HepG2 (cell line): Measurements from ENCODE around the gene THRA. TPM values are rescaled to one million over a fixed set of nuclear protein-coding genes. Genes with fewer than 3 reads are reported as not detected.

Experiments used
- ATAC-seq: fragments of 200-7000 bp; cut with Tn5 transposase; 3 replicates; pipeline ENCODE4 v1.9.1; 2020; ENCODE audit warnings: mild to moderate bottlenecking, moderate library complexity
- BruUV-seq: library from RNA; stranded (reverse); fragments of 400-500 nt; replicated peaks from 2 replicates; lab custom pipeline; 2021; lab: Mats Ljungman, UMichigan
- CTCF ChIA-PET: fragments of 300-600 bp; formaldehyde crosslinking; extraction: SDS; loops from one replicate; lab custom pipeline; 2021; ENCODE audit warnings: low total read pairs, inconsistent platforms, low intra/inter-chr PET ratio; lab: Yijun Ruan, JAX
- POLR2A ChIA-PET: fragments of 350-600 bp; sonication (Branson Sonifier 250); formaldehyde crosslinking; loops from one replicate; lab custom pipeline; 2020; ENCODE audit warnings: antibody characterized with exemption, inconsistent platforms; lab: Yijun Ruan, JAX
- DNase-seq: peaks from one replicate; pipeline ENCODE4 v3.0.0-alpha.2; 2015; ENCODE audit warnings: low spot score
- FAIRE-seq: peaks from 3 replicates; lab custom pipeline; 2011; peaks lifted over from hg19 to GRCh38; lab: Jason Lieb, UNC
- H2AFZ ChIP-seq: one replicate; pipeline ENCODE4 v1.6.1; 2011; ENCODE audit warnings: low read length, inconsistent platforms
- H3K27ac ChIP-seq: fragments of 300-600 bp; 3 replicates; pipeline ENCODE4 v1.8.0; 2011; ENCODE audit warnings: mixed run types, mild to moderate bottlenecking, mixed read lengths, low read length, inconsistent platforms; ENCODE audit not compliant: insufficient read depth; ENCODE audit errors: extremely low read length
- H3K27me3 ChIP-seq, 2 experiments: fragments of 200-600 bp in 1 of 2; 2 replicates in 1 of 2; 3 replicates in 1 of 2; pipeline versions ENCODE4 v1.6.0 to v1.8.0; 2011; ENCODE audit warnings: low read length in 2 of 2, mild to moderate bottlenecking in 2 of 2, moderate library complexity in 2 of 2, inconsistent platforms in 1 of 2; ENCODE audit not compliant: insufficient read depth in 2 of 2, control insufficient read depth in 1 of 2
- H3K36me3 ChIP-seq, 2 experiments: fragments of 200-600 bp in 1 of 2; replicated peaks in 1 of 2; 2 replicates in 1 of 2; 3 replicates in 1 of 2; pipeline versions ENCODE4 v1.5.1 to v1.8.0; 2011; ENCODE audit warnings: low read length in 2 of 2, inconsistent platforms in 1 of 2; ENCODE audit not compliant: insufficient read depth in 2 of 2, control insufficient read depth in 1 of 2
- H3K4me1 ChIP-seq: 2 replicates; pipeline ENCODE4 v1.5.1; 2012; ENCODE audit warnings: low read length, inconsistent platforms; ENCODE audit not compliant: insufficient read depth
- H3K4me2 ChIP-seq: 2 replicates; pipeline ENCODE4 v1.6.0; 2011; ENCODE audit warnings: low read depth, low read length, inconsistent platforms
- H3K4me3 ChIP-seq, 3 experiments: fragments of 200-600 bp in 1 of 3; sonication (generic), shearing (Covaris generic) in 1 of 3; replicated peaks in 1 of 3; 2 replicates each; pipeline ENCODE4 v1.5.1; 2011 to 2016; ENCODE audit warnings: low read length in 3 of 3, inconsistent platforms in 2 of 3, low read depth in 2 of 3, mild to moderate bottlenecking in 2 of 3, control low read depth in 1 of 3, mixed read lengths in 1 of 3; ENCODE audit not compliant: insufficient read depth in 1 of 3
- H3K79me2 ChIP-seq: one replicate; pipeline ENCODE4 v1.6.1; 2011; ENCODE audit warnings: low read length, inconsistent platforms; ENCODE audit not compliant: insufficient read depth
- H3K9ac ChIP-seq: 2 replicates; pipeline ENCODE4 v1.6.0; 2011; ENCODE audit warnings: mild to moderate bottlenecking, low read depth, low read length, inconsistent platforms; ENCODE audit not compliant: insufficient read depth
- H3K9me3 ChIP-seq: 2 replicates; pipeline ENCODE4 v1.5.1; 2012; ENCODE audit warnings: mild to moderate bottlenecking, low read length
- H4K20me1 ChIP-seq: 2 replicates; pipeline ENCODE4 v1.6.0; 2011; ENCODE audit warnings: inconsistent platforms, mild to moderate bottlenecking, low read length, moderate library complexity; ENCODE audit not compliant: insufficient read depth
- BATF2 ChIP-seq: sonication (generic); formaldehyde crosslinking; IDR thresholded peaks from 2 replicates; pipeline ENCODE4 v1.8.0; 2022; ENCODE audit warnings: mild to moderate bottlenecking, missing genetic modification reagents, moderate library complexity
- DRAP1 ChIP-seq: IDR thresholded peaks from 2 replicates; pipeline ENCODE4 v1.6.1; 2016; ENCODE audit warnings: missing genetic modification reagents, missing compliant biosample characterization
- HNF4A ChIP-seq: sonication (generic); formaldehyde crosslinking; IDR thresholded peaks from 2 replicates; pipeline ENCODE4 v1.4.0; 2020; ENCODE audit warnings: missing genetic modification reagents
- HOXA3 ChIP-seq: sonication (generic); formaldehyde crosslinking; IDR thresholded peaks from 2 replicates; pipeline ENCODE4 v1.5.0; 2020; ENCODE audit warnings: missing genetic modification reagents
- SMAD3 ChIP-seq: sonication (generic); formaldehyde crosslinking; IDR thresholded peaks from 2 replicates; pipeline ENCODE4 v1.4.0; 2020; ENCODE audit warnings: missing genetic modification reagents
- SP4 ChIP-seq: sonication (generic); formaldehyde crosslinking; IDR thresholded peaks from 2 replicates; pipeline ENCODE4 v1.8.1; 2023; ENCODE audit warnings: mild to moderate bottlenecking, missing genetic modification reagents
- THAP7 ChIP-seq: sonication (generic); formaldehyde crosslinking; IDR thresholded peaks from 2 replicates; pipeline ENCODE4 v1.8.1; 2023; ENCODE audit warnings: mild to moderate bottlenecking, missing genetic modification reagents
- ZNF446 ChIP-seq: sonication (generic); formaldehyde crosslinking; IDR thresholded peaks from 2 replicates; pipeline ENCODE4 v1.5.0; 2020; ENCODE audit warnings: mild to moderate bottlenecking, missing genetic modification reagents
- ZNF770 ChIP-seq: sonication (generic); formaldehyde crosslinking; IDR thresholded peaks from 2 replicates; pipeline ENCODE4 v1.5.0; 2020; ENCODE audit warnings: mild to moderate bottlenecking, missing genetic modification reagents
- WGBS: methylation state at CpG from one replicate; pipeline ENCODE4 v1.1.6; 2017; ENCODE audit warnings: low lambda C conversion rate; 5-methylcytosine and 5-hydroxymethylcytosine counted together
- in situ Hi-C: cut with HindIII; loops from 2 replicates; pipeline ENCODE4 v1.10.0; 2017; ENCODE audit warnings: low pct_unique_long_range_greater_than_20kb; ENCODE audit not compliant: extremely low pct_ligation_motif_present
- intact Hi-C: fragments of 100-400 bp; cut with micrococcal nuclease; formaldehyde crosslinking; loops from one replicate; pipeline ENCODE4 v1.10.0; 2022; ENCODE audit not compliant: unreplicated experiment
- polyA plus RNA-seq, 8 experiments: library from polyadenylated mRNA; depleted of rRNA in 3 of 8; stranded (reverse) in 7 of 8; unstranded in 1 of 8; fragments of >200 nt; fragmentation: Illumina TruSeq in 4 of 8; extraction: Trizol in 4 of 8; gene quantifications; 2 replicates each; pipeline versions ENCODE4 v1.2.1 to v1.2.3, GENCODE V29; 2011 to 2016; ENCODE audit warnings: low read depth in 4 of 8, missing spikeins in 1 of 8, mixed read lengths in 1 of 8; ENCODE audit not compliant: insufficient read depth in 1 of 8
- total RNA-seq, 5 experiments: library from RNA; depleted of rRNA; stranded (reverse); fragments of >200 nt; fragmentation: Illumina TruSeq; extraction: Trizol; gene quantifications; 2 replicates each; pipeline ENCODE4 v1.2.3, GENCODE V29; 2016; ENCODE audit warnings: low read depth in 1 of 5

Gene THRA
- total and polyA plus RNA-seq, 2 of the 13 experiments (the other 11 are each of a cell fraction or from before 2014, with no cell fraction given), result 8.0 to 9.9 TPM

- DNase-seq, result no peak
- TF ChIP-seq SP4 (0 out of 2 replicates have a peak, but pooled peaks have one; percentile 26), BATF2 (CRISPR knock-in tag) (no peak)
- Histone ChIP-seq H3K9me3 (no peaks in the 10 kb centered on the region), H3K4me1 (peaks cover 100% of the 10 kb centered on the region), H3K36me3 (no peaks in the 10 kb centered on the region), H3K4me2 (peak overlapping the region; percentile 79), H4K20me1 (no peaks in the 10 kb centered on the region), H3K27me3 (peaks cover 0 to 9% of the 10 kb centered on the region in 2 experiments; a peak in 1 of 5 replicates), H3K79me2 (no peaks in the 10 kb centered on the region), H2AFZ (no peak overlapping the region), H3K27ac (no peak overlapping the region), H3K4me3 (peak overlapping the region in 1 of 3 experiments; percentile 36; a peak in 1 of 6 replicates), H3K9ac (no peak overlapping the region)
- in situ Hi-C loops (no loop called here), intact Hi-C loops (loop anchor here (5.0 to 10.0 kb wide), 2 partner anchors 181 to 1354 kb away; partner anchors contain the start of genes LRRC3C, ORMDL3 and PSMB3)
- BruUV-seq, result no TSS peak
- WGBS, result 67% methylated on average over 5 of the region's 5 CpGs
- CTCF ChIA-PET, result no interaction called here
- no peak for FAIRE-seq
- no peak for ATAC-seq
- POLR2A ChIA-PET, result interaction anchor here (1.2 to 1.7 kb wide), 5 partner anchors 7 to 34 kb away, joined by 3 to 16 read pairs (median 5); partner anchors contain the start of genes CASC3 and MSL1
Observed at GRCh38 chr17:40105861-40106759, 43.3 kb downstream of the THRA start.

GRCh38 chr17:40106760-40107521 is 44.2 kb downstream of the THRA start:
- no TSS peak for BruUV-seq
- H3K4me3 ChIP-seq, result peak overlapping the region in 2 of 3 experiments; percentile 6 to 36; a peak in 3 of 6 replicates
- no peaks in the 10 kb centered on the region for H4K20me1 ChIP-seq
- H3K9me3 ChIP-seq, result no peaks in the 10 kb centered on the region
- WGBS, result 14% methylated on average over 20 of the region's 20 CpGs
- H3K36me3 ChIP-seq, result no peaks in the 10 kb centered on the region
- peak overlapping the region; percentile 35; the same call in 1 of the 2 replicates for H3K9ac ChIP-seq
- peaks cover 100% of the 10 kb centered on the region for H3K4me1 ChIP-seq
- peaks cover 0 to 9% of the 10 kb centered on the region in 2 experiments; a peak in 1 of 5 replicates for H3K27me3 ChIP-seq
- no peaks in the 10 kb centered on the region for H3K79me2 ChIP-seq
- DNase-seq, result no peak
- intact Hi-C loops (loop anchor here (5.0 to 10.0 kb wide), 2 partner anchors 182 to 1355 kb away; partner anchors contain the start of genes LRRC3C, ORMDL3 and PSMB3), in situ Hi-C loops (no loop called here)
- no peak overlapping the region for H2AFZ ChIP-seq
- CTCF ChIA-PET, result no interaction called here
- H3K27ac ChIP-seq, result no peak overlapping the region
- POLR2A ChIA-PET, result interaction anchor here (0.6 to 1.7 kb wide), 6 partner anchors 8 to 33 kb away, joined by 3 to 16 read pairs (median 4); partner anchors contain the start of genes CASC3 and MSL1
- H3K4me2 ChIP-seq, result peak overlapping the region; percentile 79
- no peak for FAIRE-seq
- ATAC-seq, result 0 out of 3 replicates have a peak, but pooled peaks have one; percentile 4
- TF ChIP-seq DRAP1 (CRISPR knock-in tag) (no peak), SMAD3 (no peak), ZNF446 (CRISPR knock-in tag) (0 out of 2 replicates have a peak, but pooled peaks have one; percentile 29), THAP7 (CRISPR knock-in tag) (no peak), ZNF770 (0 out of 2 replicates have a peak, but pooled peaks have one; percentile 34), HNF4A (CRISPR knock-in tag) (no peak), HOXA3 (CRISPR knock-in tag) (0 out of 2 replicates have a peak, but pooled peaks have one; percentile 26)
